Right forelimb (tissue), 1 donor: ENCODE results near the gene AQP11.
A peak's percentile ranks its signal among the peaks of the same experiment; 100 is the strongest.
"Not testable (repeated sequence)": the region's sequence is repeated elsewhere in the genome, so short reads cannot be mapped to it uniquely, and the experiment has no call there.

ENCODE experiments used
- DNase-seq: peaks from one replicate; pipeline ENCODE4 v3.0.0-alpha.2; 2018

AQP11 gene

GRCh38 chr11:77593883-77594282 is 4.1 kb downstream of the AQP11 start:
- no peak for DNase-seq

GRCh38 chr11:77596626-77597025 is 6.9 kb downstream of the AQP11 start:
- no peak for DNase-seq

- no peak for DNase-seq
Measured at GRCh38 chr11:77598195-77598594, 8.4 kb downstream of the AQP11 start.

GRCh38 chr11:77602381-77603088 is 12.8 kb downstream of the AQP11 start:
- no peak for DNase-seq

- DNase-seq, result no peak
Measured at GRCh38 chr11:77604281-77604680, 14.5 kb downstream of the AQP11 start.

- DNase-seq, result no peak
Measured at GRCh38 chr11:77609234-77609633, 19.5 kb downstream of the AQP11 start.

GRCh38 chr11:77611921-77612320 is 22.2 kb downstream of the AQP11 start:
- no peak for DNase-seq

GRCh38 chr11:77617892-77618291 is 28.1 kb downstream of the AQP11 start:
- DNase-seq, result no peak

GRCh38 chr11:77619576-77620198 is 29.9 kb downstream of the AQP11 start:
- DNase-seq, result no peak

- DNase-seq, result no peak
Measured at GRCh38 chr11:77630157-77630710, 40.5 kb downstream of the AQP11 start.

- DNase-seq, result not testable (repeated sequence)
Measured at GRCh38 chr11:77633926-77634325, 44.2 kb downstream of the AQP11 start.

GRCh38 chr11:77636731-77637344 is 47.1 kb downstream of the AQP11 start:
- no peak for DNase-seq

GRCh38 chr11:77637345-77638165 is 47.8 kb downstream of the AQP11 start, which contains the start of gene CLNS1A:
Gene CLNS1A (minus strand): TSS chr11:77637794. CDS start chr11:77637714, 80 bp downstream.
- DNase-seq, result peak; percentile 92

- DNase-seq, result no peak
Measured at GRCh38 chr11:77642228-77642627, 52.5 kb downstream of the AQP11 start.

GRCh38 chr11:77644887-77645286 is 55.1 kb downstream of the AQP11 start:
- no peak for DNase-seq

GRCh38 chr11:77647654-77648305 is 58.0 kb downstream of the AQP11 start:
- no peak for DNase-seq

GRCh38 chr11:77650123-77650522 is 60.4 kb downstream of the AQP11 start:
- no peak for DNase-seq

GRCh38 chr11:77654770-77655434 is 65.1 kb downstream of the AQP11 start:
- no peak for DNase-seq

GRCh38 chr11:77656362-77656761 is 66.6 kb downstream of the AQP11 start:
- no peak for DNase-seq

- no peak for DNase-seq
Measured at GRCh38 chr11:77658213-77659013, 68.7 kb downstream of the AQP11 start.
